GM23248 (cell line): ENCODE measurements around the gene BOD1. TPM values are rescaled to one million over a fixed set of nuclear protein-coding genes. Genes with fewer than 3 reads are reported as not detected.

Experiments used
- DNase-seq: peaks from one replicate; pipeline ENCODE4 v3.0.0-alpha.2; 2015
- H2AFZ ChIP-seq: fragments of 200-600 bp; sonication (generic); 2 replicates; pipeline ENCODE4 v1.6.1; 2016; ENCODE audit warnings: antibody characterized with exemption
- H3F3A ChIP-seq: fragments of 200-600 bp; sonication (generic); 2 replicates; pipeline ENCODE4 v1.6.1; 2016; ENCODE audit warnings: mild to moderate bottlenecking, antibody characterized with exemption, mixed run types; ENCODE audit not compliant: insufficient read depth
- H3K27ac ChIP-seq: fragments of 200-600 bp; sonication (generic); 2 replicates; pipeline ENCODE4 v1.5.1; 2016; ENCODE audit warnings: mild to moderate bottlenecking
- H3K27me3 ChIP-seq: fragments of 200-600 bp; sonication (generic); replicated peaks from 2 replicates; pipeline ENCODE4 v1.6.1; 2016; ENCODE audit warnings: mild to moderate bottlenecking; ENCODE audit not compliant: insufficient read depth
- H3K36me3 ChIP-seq: fragments of 200-600 bp; sonication (generic); 2 replicates; pipeline ENCODE4 v1.6.1; 2016; ENCODE audit warnings: low read depth, mild to moderate bottlenecking
- H3K4me1 ChIP-seq: fragments of 200-600 bp; sonication (generic); 2 replicates; pipeline ENCODE4 v1.6.1; 2016; ENCODE audit warnings: mild to moderate bottlenecking; ENCODE audit not compliant: insufficient read depth
- H3K4me2 ChIP-seq: fragments of 200-600 bp; sonication (generic); one replicate; pipeline ENCODE4 v1.6.1; 2016; ENCODE audit warnings: mild to moderate bottlenecking; ENCODE audit not compliant: unreplicated experiment
- H3K4me3 ChIP-seq: fragments of 200-600 bp; sonication (generic); 2 replicates; pipeline ENCODE4 v1.5.1; 2016; ENCODE audit warnings: mild to moderate bottlenecking
- H3K79me2 ChIP-seq: fragments of 200-600 bp; sonication (generic); 2 replicates; pipeline ENCODE4 v1.6.1; 2016; ENCODE audit warnings: mild to moderate bottlenecking; ENCODE audit not compliant: insufficient read depth
- H3K9ac ChIP-seq: fragments of 200-600 bp; sonication (generic); 2 replicates; pipeline ENCODE4 v1.6.1; 2016; ENCODE audit warnings: mild to moderate bottlenecking
- H3K9me2 ChIP-seq: fragments of 200-600 bp; sonication (generic); 2 replicates; pipeline ENCODE4 v1.6.1; 2016; ENCODE audit warnings: mixed run types, mild to moderate bottlenecking, moderate library complexity; ENCODE audit not compliant: insufficient read depth
- H3K9me3 ChIP-seq: fragments of 200-600 bp; sonication (generic); one replicate; pipeline ENCODE4 v1.6.1; 2017; ENCODE audit warnings: low read depth
- H4K20me1 ChIP-seq: fragments of 200-600 bp; sonication (generic); 2 replicates; pipeline ENCODE4 v1.6.0; 2016; ENCODE audit not compliant: insufficient read depth
- EZH2 ChIP-seq: fragments of 200-600 bp; sonication (generic); IDR thresholded peaks from 2 replicates; pipeline ENCODE4 v1.6.1; 2018; ENCODE audit warnings: antibody characterized with exemption, mild to moderate bottlenecking; ENCODE audit not compliant: insufficient read depth, poor library complexity, severe bottlenecking
- EZH2phosphoT487 ChIP-seq: fragments of 200-600 bp; sonication (generic); IDR thresholded peaks from 2 replicates; pipeline ENCODE4 v1.6.1; 2018; ENCODE audit warnings: antibody characterized with exemption, moderate library complexity, mild to moderate bottlenecking, low read depth; ENCODE audit not compliant: insufficient read depth
- WGBS, 2 experiments: methylation state at CpG; one replicate each; pipeline ENCODE4 v1.1.6; 2015 to 2017; ENCODE audit warnings: low lambda C conversion rate in 2 of 2, low coverage in 1 of 2; ENCODE audit errors: missing lambda C conversion rate in 2 of 2; 5-methylcytosine and 5-hydroxymethylcytosine counted together
- in situ Hi-C: fragments of 300-500 bp; cut with MboI; formaldehyde crosslinking; loops from 2 replicates; pipeline ENCODE4 v1.15.0; 2020
- polyA plus RNA-seq: library from polyadenylated mRNA; unstranded; fragments of >200 nt; fragmentation: Nextera tagmentation; extraction: Ambion mirVana; gene quantifications from 2 replicates; pipeline ENCODE4 v1.2.1, GENCODE V29; 2016
- total RNA-seq: library from RNA; depleted of rRNA; stranded (reverse); fragments of >200 nt; shearing (Covaris generic); gene quantifications from 2 replicates; pipeline ENCODE4 v1.2.3, GENCODE V29; 2014

Gene BOD1
- total and polyA plus RNA-seq, 2 experiments from 2014 or later, result 51.4 to 66.1 TPM

GRCh38 chr5:173627271-173627670 lies 10.8 kb upstream of the BOD1 start:
- DNase-seq, result no peak
- H3K27me3 ChIP-seq, result peaks cover 4% of the 10 kb centered on the region; the same call in 1 of the 2 replicates
- H3K9me3 ChIP-seq, result no peaks in the 10 kb centered on the region
- no peaks in the 10 kb centered on the region for H4K20me1 ChIP-seq
- no peak overlapping the region for H2AFZ ChIP-seq
- no peaks in the 10 kb centered on the region for H3K36me3 ChIP-seq
- no peak overlapping the region for H3K4me2 ChIP-seq
- H3K4me1 ChIP-seq, result peaks cover 9% of the 10 kb centered on the region
- H3K9ac ChIP-seq, result no peak overlapping the region
- no peak overlapping the region for H3K27ac ChIP-seq
- no peaks in the 10 kb centered on the region for H3K9me2 ChIP-seq
- 64 to 67% methylated on average over 4 of the region's 4 CpGs for WGBS, 2 experiments
- no peak overlapping the region for H3K4me3 ChIP-seq
- H3F3A ChIP-seq, result no peaks in the 10 kb centered on the region
- in situ Hi-C loops, result loop anchor here (10.0 kb wide), 1 partner anchor 688 kb away; no protein-coding TSS in a partner anchor
- no peaks in the 10 kb centered on the region for H3K79me2 ChIP-seq
- no peak for TF ChIP-seq EZH2phosphoT487
- no peak for TF ChIP-seq EZH2

- in situ Hi-C loops, result loop anchor here (10.0 kb wide), 1 partner anchor 688 kb away; no protein-coding TSS in a partner anchor
- H3K79me2 ChIP-seq, result no peaks in the 10 kb centered on the region
- WGBS, 2 experiments, result 93 to 96% methylated on average over 3 of the region's 3 CpGs
These were observed 10.0 kb upstream of the BOD1 start for GRCh38 chr5:173626505-173626820.

GRCh38 chr5:173625673-173626504 lies 9.4 kb upstream of the BOD1 start:
- in situ Hi-C loops, result loop anchor here (10.0 kb wide), 1 partner anchor 689 kb away; no protein-coding TSS in a partner anchor
- Histone ChIP-seq H3K79me2 (no peaks in the 10 kb centered on the region), H3K9me2 (no peaks in the 10 kb centered on the region), H3K4me3 (no peak overlapping the region), H3K36me3 (no peaks in the 10 kb centered on the region), H3K9ac (peak overlapping the region; percentile 44), H3K27me3 (no peaks in the 10 kb centered on the region), H4K20me1 (no peaks in the 10 kb centered on the region), H3K27ac (no peak overlapping the region), H3K4me1 (peaks cover 9% of the 10 kb centered on the region), H2AFZ (peak overlapping the region; percentile 50), H3F3A (no peaks in the 10 kb centered on the region), H3K4me2 (no peak overlapping the region), H3K9me3 (no peaks in the 10 kb centered on the region)
- TF ChIP-seq EZH2 (no peak), EZH2phosphoT487 (no peak)
- 68 to 70% methylated on average over 6 of the region's 6 CpGs for WGBS, 2 experiments
- DNase-seq, result no peak

More at GRCh38 chr5:173626505-173626820, 10.0 kb upstream of the BOD1 start:
- Histone ChIP-seq H3K9me3 (no peaks in the 10 kb centered on the region), H4K20me1 (no peaks in the 10 kb centered on the region), H3K9ac (no peak overlapping the region), H3F3A (no peaks in the 10 kb centered on the region), H2AFZ (no peak overlapping the region), H3K27me3 (0 out of 2 replicates have a peak, but pooled peaks cover under 1% of the 10 kb centered on the region), H3K9me2 (no peaks in the 10 kb centered on the region), H3K4me1 (peaks cover 9% of the 10 kb centered on the region), H3K4me2 (no peak overlapping the region), H3K27ac (no peak overlapping the region), H3K36me3 (no peaks in the 10 kb centered on the region), H3K4me3 (no peak overlapping the region)
- TF ChIP-seq EZH2phosphoT487, result no peak
- TF ChIP-seq EZH2, result no peak
- no peak for DNase-seq

- Histone ChIP-seq H3K27me3 (no peaks in the 10 kb centered on the region), H2AFZ (peak overlapping the region; percentile 50), H3K79me2 (no peaks in the 10 kb centered on the region), H3K4me2 (no peak overlapping the region), H3F3A (no peaks in the 10 kb centered on the region), H3K4me1 (peaks cover 9% of the 10 kb centered on the region), H3K36me3 (no peaks in the 10 kb centered on the region), H3K4me3 (no peak overlapping the region), H3K9me3 (no peaks in the 10 kb centered on the region), H3K9me2 (no peaks in the 10 kb centered on the region), H3K27ac (no peak overlapping the region), H4K20me1 (no peaks in the 10 kb centered on the region), H3K9ac (peak overlapping the region; percentile 44)
- in situ Hi-C loops, result loop anchor here (10.0 kb wide), 1 partner anchor 690 kb away; no protein-coding TSS in a partner anchor
- TF ChIP-seq EZH2 (no peak), EZH2phosphoT487 (no peak)
- DNase-seq, result peak; percentile 65
- WGBS, 2 experiments, result 30 to 37% methylated on average over 3 of the region's 3 CpGs
These were observed 8.8 kb upstream of the BOD1 start for GRCh38 chr5:173625261-173625660.
